ENCODE results near the gene CNKSR3.

CNKSR3 gene

GRCh38 chr6:154341871-154342270 is 168.6 kb downstream of the CNKSR3 start:
- no peak for DNase-seq (ENCODE audit: low read depth, low spot score)
- no peak overlapping the region for H3K4me3 ChIP-seq (ENCODE audit: low read length)

GRCh38 chr6:154341336-154341735 is 169.1 kb downstream of the CNKSR3 start:
- no peak overlapping the region for H3K4me3 ChIP-seq (ENCODE audit: low read length)
- DNase-seq (ENCODE audit: low read depth, low spot score) = no peak
